DLD1 (cell line): ENCODE measurements around the gene TEDC1.

Experiments
- in situ Hi-C: cut with HindIII; loops from 2 replicates; pipeline ENCODE4 v1.10.0; 2017; ENCODE audit warnings: low sequenced_read_pairs

Gene TEDC1

DNA sequence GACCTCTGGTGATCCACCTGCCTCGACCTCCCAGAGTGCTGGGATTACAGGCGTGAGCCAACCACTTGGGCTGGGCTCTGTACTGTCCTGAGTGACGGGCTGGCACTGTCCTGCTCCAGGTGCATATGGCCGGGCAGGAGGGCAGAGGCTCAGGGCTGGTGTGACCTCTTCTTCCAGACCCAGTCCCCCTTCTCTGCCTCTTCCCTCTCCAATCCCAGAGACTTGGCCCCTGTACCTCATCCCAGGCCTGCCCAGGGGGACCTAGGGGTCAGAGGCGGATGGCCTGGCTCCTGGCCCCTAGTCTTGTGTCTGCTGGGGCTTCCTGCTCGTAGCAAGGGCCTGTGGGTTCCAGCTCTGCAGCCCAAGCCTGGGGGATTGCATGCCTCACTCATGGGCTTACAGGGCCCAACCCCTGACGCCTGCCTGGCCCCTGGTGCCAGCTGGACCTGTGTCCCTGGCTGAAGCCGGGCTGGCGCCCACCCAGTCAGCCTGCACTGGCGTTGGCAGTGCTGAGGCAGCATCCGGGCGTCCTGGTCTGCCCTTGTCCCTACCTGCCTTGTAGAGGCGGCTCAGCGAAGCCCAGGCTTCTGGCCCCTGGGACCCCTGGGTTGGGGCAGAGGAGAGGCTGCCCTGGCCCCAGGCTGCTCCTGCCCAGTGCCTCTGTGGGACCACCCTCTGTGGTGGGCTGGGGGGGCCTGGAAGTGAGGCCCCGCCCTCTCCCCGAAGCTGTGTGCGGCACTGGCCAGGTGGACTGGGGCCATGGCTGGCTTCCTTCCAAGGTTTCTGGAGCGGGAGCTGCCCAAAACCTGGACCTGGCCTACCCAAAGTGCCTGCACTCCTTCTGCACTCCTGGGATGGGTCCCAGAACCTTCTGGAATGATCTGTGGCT lies 4.3 kb downstream of the TEDC1 start:
- in situ Hi-C loops = no loop called here

DNA sequence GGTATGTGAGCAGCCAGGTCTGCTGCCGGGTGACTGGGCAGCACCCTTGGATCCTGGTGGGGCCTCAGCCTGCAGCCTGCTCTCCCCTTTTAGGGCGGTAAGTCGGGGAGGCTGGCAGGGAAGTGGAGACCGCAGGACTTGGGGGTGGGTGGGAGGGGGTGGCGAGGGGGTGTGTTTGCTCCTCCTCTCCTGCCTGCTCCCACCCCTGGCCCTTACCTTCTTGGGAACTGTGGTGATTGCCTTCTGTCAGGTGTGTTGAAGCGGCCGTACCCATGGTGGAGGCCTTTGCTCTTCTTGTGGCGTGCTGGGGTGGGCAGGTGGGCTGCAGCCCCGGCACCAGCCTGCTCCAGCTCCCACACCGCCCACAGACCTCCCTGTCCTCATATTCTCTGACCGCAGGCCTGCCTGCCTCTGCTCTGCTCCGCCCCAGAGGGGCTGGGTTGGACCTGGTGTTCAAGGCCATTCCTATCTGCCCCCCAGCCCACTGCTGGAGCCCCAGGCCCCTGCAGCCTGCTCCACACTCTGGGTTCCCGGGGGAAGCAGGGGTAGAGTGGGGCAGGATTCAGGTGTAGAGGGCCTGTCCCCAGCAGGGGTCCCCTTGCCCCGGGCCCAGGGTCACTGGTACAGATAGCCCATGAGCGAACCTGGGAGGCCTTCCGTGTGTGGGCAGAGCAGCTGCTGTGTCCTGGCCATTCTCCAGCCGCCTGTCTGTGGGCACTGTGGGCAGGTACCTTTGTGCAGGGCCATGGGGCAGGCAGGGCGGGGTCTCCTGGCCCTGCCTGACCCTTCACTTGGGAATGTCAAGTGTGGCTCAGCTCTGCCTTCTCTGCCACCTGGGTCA lies 5.2 kb downstream of the TEDC1 start:
- in situ Hi-C loops = no loop called here

- in situ Hi-C loops = no loop called here
Observed at GRCh38 chr14:105496831-105497591, 6.0 kb downstream of the TEDC1 start.

GRCh38 chr14:105497671-105498429 lies 6.8 kb downstream of the TEDC1 start:
- in situ Hi-C loops = no loop called here

- in situ Hi-C loops = no loop called here
Observed at GRCh38 chr14:105498430-105499255, 7.6 kb downstream of the TEDC1 start.

GRCh38 chr14:105499256-105500035 lies 8.4 kb downstream of the TEDC1 start:
- in situ Hi-C loops = no loop called here

- in situ Hi-C loops = no loop called here
Observed at GRCh38 chr14:105500036-105500725, 9.1 kb downstream of the TEDC1 start.

DNA sequence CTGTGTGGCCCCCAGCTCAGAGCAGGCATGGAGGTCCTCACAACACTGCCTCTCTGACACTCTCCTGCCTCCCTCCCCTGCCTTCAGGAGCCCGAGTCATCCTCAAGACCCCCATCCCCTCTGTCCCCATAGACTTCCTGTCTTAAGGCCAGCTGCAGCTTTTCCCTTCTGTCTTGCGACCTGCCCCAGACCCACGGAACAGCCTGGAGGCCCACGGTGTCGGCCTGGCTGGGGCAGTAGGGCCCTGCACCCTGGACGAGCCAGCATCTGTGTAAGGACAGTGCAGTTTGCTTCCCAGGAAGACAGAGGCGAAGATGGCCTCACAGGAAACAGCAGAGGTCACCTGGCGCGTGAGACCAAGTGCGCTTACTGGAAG lies 9.7 kb downstream of the TEDC1 start:
- in situ Hi-C loops = no loop called here

- in situ Hi-C loops = no loop called here
Observed at GRCh38 chr14:105501504-105502291, 10.7 kb downstream of the TEDC1 start.

DNA sequence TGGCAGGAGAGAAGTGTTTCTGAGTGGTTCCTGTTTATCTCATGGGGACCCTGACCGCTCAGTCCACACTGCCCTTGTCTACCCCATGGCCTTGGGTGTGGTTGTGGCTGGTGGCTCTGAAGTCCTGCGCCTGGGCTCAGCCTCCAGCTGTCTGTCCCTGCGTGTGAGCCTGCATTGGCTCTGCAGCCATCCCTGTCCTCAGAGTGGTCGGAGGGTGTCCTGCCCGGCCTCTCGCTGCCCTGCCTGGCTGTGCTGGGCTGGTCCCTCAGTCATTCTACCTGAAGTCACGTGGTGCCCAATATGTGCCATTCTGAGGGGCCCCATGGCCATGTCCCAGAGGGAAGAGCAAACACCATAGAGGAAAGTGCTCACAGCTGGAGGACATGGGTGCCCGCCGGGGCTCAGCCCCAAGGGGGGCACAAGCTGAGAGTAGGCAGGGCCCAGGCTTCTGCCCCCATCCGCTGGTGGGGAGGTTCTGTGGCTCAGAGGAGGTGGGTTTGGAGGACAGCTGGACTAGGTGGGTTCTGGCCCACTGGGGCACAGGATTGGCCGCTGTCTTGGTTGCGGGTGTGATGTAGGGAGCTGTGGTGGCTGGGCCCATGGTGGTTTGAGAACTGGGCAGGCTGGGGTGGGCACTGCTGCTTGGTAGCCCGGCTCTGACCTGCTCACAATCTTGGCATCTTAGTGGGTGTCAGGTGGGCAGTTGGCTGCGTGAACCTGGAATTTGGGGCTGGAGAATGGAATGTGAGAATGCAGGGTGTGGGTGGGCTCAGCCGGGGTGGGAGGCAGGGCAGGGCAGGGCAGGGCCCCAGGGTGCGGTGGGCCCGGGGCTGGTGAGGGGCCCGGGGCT lies 11.6 kb downstream of the TEDC1 start:
- in situ Hi-C loops = no loop called here

- in situ Hi-C loops = no loop called here
Observed at GRCh38 chr14:105503296-105503640, 12.2 kb downstream of the TEDC1 start.

DNA sequence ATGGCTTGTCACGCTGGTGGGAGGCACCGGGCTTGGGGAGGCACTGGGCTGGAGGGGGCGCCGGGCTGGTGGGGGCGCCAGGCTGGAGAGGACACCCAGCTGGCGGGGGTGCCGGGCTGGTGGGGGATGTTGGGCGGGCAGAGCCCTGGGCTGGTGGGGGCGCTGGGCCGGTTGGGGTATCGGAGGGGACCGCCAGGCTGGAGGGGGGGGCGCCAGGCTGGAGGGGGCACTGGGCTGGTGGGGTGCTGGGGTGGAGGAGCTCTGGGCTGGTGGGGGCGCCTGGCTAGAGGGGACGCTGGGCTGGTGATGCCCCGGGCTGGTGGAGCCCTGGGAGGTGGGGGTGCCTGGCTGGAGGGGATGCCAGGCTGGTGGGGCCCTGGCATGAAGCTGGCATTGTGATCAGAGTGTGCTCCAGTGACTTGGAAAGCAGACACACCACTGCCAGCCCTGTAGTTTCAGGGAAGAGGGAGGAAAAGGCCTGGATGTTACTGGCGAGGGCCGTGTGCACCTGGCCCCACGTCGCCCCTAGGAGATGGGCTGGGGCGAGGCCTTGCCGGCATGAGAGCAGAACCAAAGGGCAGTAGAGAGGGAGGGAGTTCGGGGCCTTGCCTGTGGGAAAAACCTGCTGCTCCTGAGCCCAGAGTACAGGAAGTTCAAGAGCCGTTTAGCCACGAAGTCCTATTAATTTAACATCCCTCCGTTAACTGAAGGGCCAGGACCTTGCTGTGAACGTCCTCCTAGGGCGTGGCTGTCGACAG lies 13.1 kb downstream of the TEDC1 start:
- in situ Hi-C loops = no loop called here

GRCh38 chr14:105505101-105505500 lies 14.1 kb downstream of the TEDC1 start:
- in situ Hi-C loops = no loop called here

- in situ Hi-C loops = no loop called here
Observed at GRCh38 chr14:105507247-105507646, 16.2 kb downstream of the TEDC1 start.

GRCh38 chr14:105508069-105508468 lies 17.0 kb downstream of the TEDC1 start:
- in situ Hi-C loops = no loop called here

- in situ Hi-C loops = no loop called here
Observed at GRCh38 chr14:105508601-105509000, 17.6 kb downstream of the TEDC1 start.
